ENCODE measurements around the gene REPS2. TPM values are rescaled to one million over a fixed set of nuclear protein-coding genes. Genes with fewer than 3 reads are reported as not detected.
A peak's percentile ranks its signal among the peaks of the same experiment; 100 is the strongest.

Gene REPS2
- total and polyA plus RNA-seq, 9 of the 15 experiments (the other 6 are each of a cell fraction or from before 2014, with no cell fraction given), result 0.01 to 0.07 (median 0.01) TPM; not detected in 3

DNA sequence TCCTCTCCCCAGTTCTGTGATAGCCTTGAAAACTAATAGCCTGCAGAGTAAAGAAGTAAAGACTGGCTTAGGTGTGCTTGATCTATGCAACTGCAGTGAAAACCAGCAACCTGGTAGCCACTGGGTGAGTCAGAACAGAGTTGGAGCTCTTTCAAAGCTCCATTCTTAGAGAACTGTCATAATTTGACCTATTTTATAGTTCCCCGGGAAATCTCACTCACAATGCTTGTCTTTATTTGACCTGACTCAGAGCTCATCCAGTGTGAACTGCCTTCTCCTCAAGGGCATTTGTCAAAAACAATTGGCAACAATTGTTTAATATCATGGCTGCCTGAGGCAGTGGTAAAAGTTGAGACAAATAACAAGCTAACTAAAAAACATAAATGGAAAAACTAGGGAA is 215.5 kb downstream of the REPS2 start (continued):
- TF ChIP-seq, protein P1, sequence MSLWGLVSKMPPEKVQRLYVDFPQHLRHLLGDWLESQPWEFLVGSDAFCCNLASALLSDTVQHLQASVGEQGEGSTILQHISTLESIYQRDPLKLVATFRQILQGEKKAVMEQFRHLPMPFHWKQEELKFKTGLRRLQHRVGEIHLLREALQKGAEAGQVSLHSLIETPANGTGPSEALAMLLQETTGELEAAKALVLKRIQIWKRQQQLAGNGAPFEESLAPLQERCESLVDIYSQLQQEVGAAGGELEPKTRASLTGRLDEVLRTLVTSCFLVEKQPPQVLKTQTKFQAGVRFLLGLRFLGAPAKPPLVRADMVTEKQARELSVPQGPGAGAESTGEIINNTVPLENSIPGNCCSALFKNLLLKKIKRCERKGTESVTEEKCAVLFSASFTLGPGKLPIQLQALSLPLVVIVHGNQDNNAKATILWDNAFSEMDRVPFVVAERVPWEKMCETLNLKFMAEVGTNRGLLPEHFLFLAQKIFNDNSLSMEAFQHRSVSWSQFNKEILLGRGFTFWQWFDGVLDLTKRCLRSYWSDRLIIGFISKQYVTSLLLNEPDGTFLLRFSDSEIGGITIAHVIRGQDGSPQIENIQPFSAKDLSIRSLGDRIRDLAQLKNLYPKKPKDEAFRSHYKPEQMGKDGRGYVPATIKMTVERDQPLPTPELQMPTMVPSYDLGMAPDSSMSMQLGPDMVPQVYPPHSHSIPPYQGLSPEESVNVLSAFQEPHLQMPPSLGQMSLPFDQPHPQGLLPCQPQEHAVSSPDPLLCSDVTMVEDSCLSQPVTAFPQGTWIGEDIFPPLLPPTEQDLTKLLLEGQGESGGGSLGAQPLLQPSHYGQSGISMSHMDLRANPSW (CRISPR knock-in tag; IDR thresholded peaks at IDR 0.05), result no peak
- TF ChIP-seq KDM5B (IDR thresholded peaks at IDR 0.05; ENCODE audit: insufficient replicate concordance, low read depth, low read length), result no peak
- no peak for TF ChIP-seq HDAC1 (IDR thresholded peaks at IDR 0.05)
- no peak for TF ChIP-seq ZBTB8A (IDR thresholded peaks at IDR 0.05; ENCODE audit: partially characterized antibody)

DNA sequence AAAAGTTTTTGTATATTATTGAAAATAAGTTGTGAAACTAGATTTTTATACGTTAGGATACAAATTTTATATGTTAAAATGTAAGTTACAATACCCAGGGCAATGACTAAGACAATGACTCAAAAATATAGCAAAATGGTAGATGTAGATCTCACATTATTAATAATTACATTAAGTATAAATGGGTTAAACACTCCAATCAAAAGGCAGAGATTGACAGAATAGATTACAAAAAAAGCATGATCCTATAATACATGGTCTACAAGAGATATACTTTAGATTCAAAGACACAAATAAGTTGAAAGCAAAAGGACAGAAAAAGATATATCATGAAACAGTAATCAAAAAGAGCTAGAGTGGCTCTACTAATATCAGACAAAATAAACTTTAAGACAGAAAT is 217.6 kb downstream of the REPS2 start:
- Histone ChIP-seq H3K9me1 (ENCODE audit: control insufficient read depth, insufficient read depth, low read length) (no peaks in the 10 kb centered on the region), H3K4me3 (no peak overlapping the region), H3K27ac (ENCODE audit: extremely low read depth, low read depth, low read length) (no peak overlapping the region), H3K4me2 (ENCODE audit: insufficient read depth, low read length) (no peak overlapping the region), H3K79me2 (ENCODE audit: control insufficient read depth, insufficient read depth, low read length) (no peaks in the 10 kb centered on the region), H2AFZ (ENCODE audit: low read depth, low read length) (no peak overlapping the region), H3K9ac (ENCODE audit: insufficient read depth in 1 of 2, low read depth in 2 of 2, low read length in 2 of 2) (no peak overlapping the region), H3K4me1 (replicated peaks in 1 of 2; ENCODE audit: control insufficient read depth in 2 of 2, insufficient read depth in 2 of 2, low read length in 2 of 2) (no peaks in the 10 kb centered on the region), H4K20me1 (replicated peaks; ENCODE audit: control insufficient read depth, insufficient read depth, low read length) (no peaks in the 10 kb centered on the region), H3K9me3 (replicated peaks; ENCODE audit: control insufficient read depth, insufficient read depth, low read depth, low read length) (no peaks in the 10 kb centered on the region), H3K27me3 (ENCODE audit: control insufficient read depth in 2 of 2, insufficient read depth in 2 of 2, low read length in 2 of 2) (no peaks in the 10 kb centered on the region), H3K36me3 (ENCODE audit: control insufficient read depth, insufficient read depth, low read length) (no peaks in the 10 kb centered on the region)
- intact Hi-C loops (cut with micrococcal nuclease), result no loop called here
- ATAC-seq, result no peak
- no peak for TF ChIP-seq ZNF165 (CRISPR knock-in tag; IDR thresholded peaks at IDR 0.05; ENCODE audit: borderline replicate concordance)
- peak; percentile 92 for TF ChIP-seq ZNF507 (tag; conservative IDR thresholded peaks at IDR 0.05)
- BruUV-seq (replicated peaks), result no TSS peak
- DNase-seq (ENCODE audit: extremely low read depth in 1 of 4, low spot score in 3 of 4), result no peak
- ChIA-PET POLR2A (no interaction called here), CTCF (ENCODE audit: low intra/inter-chr PET ratio) (no interaction called here)
- no peak for FAIRE-seq
- in situ Hi-C loops (cut with MboI), result no loop called here
- 0% methylated on average over 1 of the region's 1 CpG for WGBS (ENCODE audit: insufficient coverage, low coverage, missing lambda C conversion rate)
